Body of pancreas (tissue), 4 donors: ENCODE measurements around the gene LY6G6D. TPM values are rescaled to one million over a fixed set of nuclear protein-coding genes. Genes with fewer than 3 reads are reported as not detected.

Experiments used
- ATAC-seq: fragments of 150-250 bp; one replicate; pipeline ENCODE4 v1.9.1; 2016
- DNase-seq, 4 donors: peaks; one replicate each; pipeline ENCODE4 v3.0.0-alpha.2; 2019
- H3K27ac ChIP-seq, 4 donors: fragments of 200-600 bp; sonication (generic); 1 replicate in 3 of 4; 2 replicates in 1 of 4; pipeline versions ENCODE4 v1.5.1 to v1.6.1; 2016 to 2019; ENCODE audit warnings: mild to moderate bottlenecking in 1 of 4, mixed read lengths in 1 of 4, moderate library complexity in 1 of 4
- H3K27me3 ChIP-seq, 2 donors: fragments of 200-600 bp; sonication (generic); one replicate each; pipeline ENCODE4 v1.6.0; 2016; ENCODE audit warnings: mild to moderate bottlenecking in 1 of 2
- H3K36me3 ChIP-seq, 2 donors: fragments of 200-600 bp; sonication (generic); replicated peaks in 1 of 2; 2 replicates each; pipeline ENCODE4 v1.5.1; 2016; ENCODE audit warnings: low read depth in 2 of 2; ENCODE audit not compliant: insufficient read depth in 1 of 2
- H3K4me1 ChIP-seq: fragments of 200-600 bp; sonication (generic); one replicate; pipeline ENCODE4 v1.6.0; 2016
- H3K4me3 ChIP-seq, 2 donors: fragments of 200-600 bp; sonication (generic); 1 replicate in 1 of 2; 2 replicates in 1 of 2; pipeline ENCODE4 v1.5.1; 2016 to 2019
- H3K9me3 ChIP-seq, 3 donors: fragments of 200-600 bp; sonication (generic); 1 replicate in 2 of 3; 2 replicates in 1 of 3; pipeline ENCODE4 v1.5.1; 2016
- POLR2A ChIP-seq, 3 donors: fragments of 450-650 bp; IDR thresholded peaks; one replicate each; pipeline ENCODE4 v1.6.1; 2016; ENCODE audit warnings: antibody characterized with exemption in 3 of 3, mild to moderate bottlenecking in 2 of 3
- WGBS, 2 donors: methylation state at CpG; one replicate each; pipeline ENCODE4 v1.1.5; 2017; 5-methylcytosine and 5-hydroxymethylcytosine counted together
- intact Hi-C: fragments of 100-400 bp; cut with DNase I; formaldehyde crosslinking; loops from one replicate; pipeline ENCODE4 v1.15.1; 2023
- total RNA-seq, 2 donors: library from RNA; depleted of rRNA; stranded (reverse); fragments of >200 nt; gene quantifications; one replicate each; pipeline ENCODE4 v1.1.0, GENCODE V29; 2016
- TF ChIP-seq, protein P1 (sequence below), 7 experiments: fragments of 450-650 bp in 4 of 7; fragments of 200-600 bp in 3 of 7; sonication (generic) in 3 of 7; IDR thresholded peaks; one replicate each; pipeline ENCODE4 v1.5.1; 2016 to 2019; ENCODE audit warnings: antibody characterized with exemption in 7 of 7

LY6G6D gene, protein sequence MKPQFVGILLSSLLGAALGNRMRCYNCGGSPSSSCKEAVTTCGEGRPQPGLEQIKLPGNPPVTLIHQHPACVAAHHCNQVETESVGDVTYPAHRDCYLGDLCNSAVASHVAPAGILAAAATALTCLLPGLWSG
- not detected for total RNA-seq

DNA sequence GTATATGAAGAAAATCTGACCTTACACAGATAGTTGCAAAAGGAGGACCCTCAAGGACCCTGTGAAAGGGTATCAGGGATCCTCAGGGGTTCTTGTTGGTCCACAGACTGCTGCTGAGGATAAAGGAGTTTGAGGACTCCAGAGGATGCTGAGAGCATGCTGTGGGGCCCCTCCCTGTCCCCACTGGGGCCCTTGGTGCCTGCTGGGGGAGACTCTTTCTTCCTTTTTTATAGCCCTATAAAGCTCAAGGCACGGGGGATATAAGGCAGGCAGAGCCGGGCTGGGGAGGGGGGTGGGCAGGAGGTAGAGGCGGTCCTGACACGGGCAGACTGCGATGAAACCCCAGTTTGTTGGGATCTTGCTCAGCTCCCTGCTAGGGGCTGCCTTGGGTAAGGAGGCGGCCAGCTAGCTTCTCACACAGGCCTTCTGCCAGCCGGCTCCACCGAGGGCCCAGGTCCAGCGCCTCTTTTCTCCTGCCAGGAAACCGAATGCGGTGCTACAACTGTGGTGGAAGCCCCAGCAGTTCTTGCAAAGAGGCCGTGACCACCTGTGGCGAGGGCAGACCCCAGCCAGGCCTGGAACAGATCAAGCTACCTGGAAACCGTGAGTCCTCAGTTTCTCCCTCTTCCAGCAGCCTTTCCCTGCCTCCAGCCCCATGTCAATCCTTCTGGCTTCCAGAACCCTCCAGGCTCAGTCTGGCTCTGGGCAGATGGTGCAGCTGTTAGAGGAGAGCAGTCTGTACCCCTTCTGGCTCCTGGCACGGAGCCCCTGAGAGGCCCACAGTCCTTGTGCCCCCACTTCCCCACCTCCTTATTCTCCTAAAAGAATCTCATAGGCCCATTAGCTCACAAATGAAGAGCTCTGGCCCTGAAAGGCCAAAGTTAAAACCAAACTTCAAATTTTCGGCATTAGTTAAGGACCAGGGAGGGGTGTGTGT, at the start of gene LY6G6D:
Gene LY6G6D (plus strand): TSS at position 327 of the 937 bp plus-strand sequence. CDS start 8 bp downstream, at position 335.
- TF ChIP-seq, protein P1, sequence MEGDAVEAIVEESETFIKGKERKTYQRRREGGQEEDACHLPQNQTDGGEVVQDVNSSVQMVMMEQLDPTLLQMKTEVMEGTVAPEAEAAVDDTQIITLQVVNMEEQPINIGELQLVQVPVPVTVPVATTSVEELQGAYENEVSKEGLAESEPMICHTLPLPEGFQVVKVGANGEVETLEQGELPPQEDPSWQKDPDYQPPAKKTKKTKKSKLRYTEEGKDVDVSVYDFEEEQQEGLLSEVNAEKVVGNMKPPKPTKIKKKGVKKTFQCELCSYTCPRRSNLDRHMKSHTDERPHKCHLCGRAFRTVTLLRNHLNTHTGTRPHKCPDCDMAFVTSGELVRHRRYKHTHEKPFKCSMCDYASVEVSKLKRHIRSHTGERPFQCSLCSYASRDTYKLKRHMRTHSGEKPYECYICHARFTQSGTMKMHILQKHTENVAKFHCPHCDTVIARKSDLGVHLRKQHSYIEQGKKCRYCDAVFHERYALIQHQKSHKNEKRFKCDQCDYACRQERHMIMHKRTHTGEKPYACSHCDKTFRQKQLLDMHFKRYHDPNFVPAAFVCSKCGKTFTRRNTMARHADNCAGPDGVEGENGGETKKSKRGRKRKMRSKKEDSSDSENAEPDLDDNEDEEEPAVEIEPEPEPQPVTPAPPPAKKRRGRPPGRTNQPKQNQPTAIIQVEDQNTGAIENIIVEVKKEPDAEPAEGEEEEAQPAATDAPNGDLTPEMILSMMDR (IDR thresholded peaks at IDR 0.05) = no peak
- TF ChIP-seq POLR2A (IDR thresholded peaks at IDR 0.05) = no peak
- Histone ChIP-seq H3K27ac (no peak within 1 kb of the TSS), H3K36me3 (no peaks in the 10 kb centered on the region), H3K9me3 (no peaks in the 10 kb centered on the region), H3K4me1 (peaks cover 11% of the 10 kb centered on the region), H3K27me3 (no peaks in the 10 kb centered on the region), H3K4me3 (no peak within 1 kb of the TSS)
- ATAC-seq (no peak), DNase-seq (no peak)
- intact Hi-C loops = no loop called here
- WGBS, 2 donors = 72 to 77% methylated on average over 16 of the region's 16 CpGs

DNA sequence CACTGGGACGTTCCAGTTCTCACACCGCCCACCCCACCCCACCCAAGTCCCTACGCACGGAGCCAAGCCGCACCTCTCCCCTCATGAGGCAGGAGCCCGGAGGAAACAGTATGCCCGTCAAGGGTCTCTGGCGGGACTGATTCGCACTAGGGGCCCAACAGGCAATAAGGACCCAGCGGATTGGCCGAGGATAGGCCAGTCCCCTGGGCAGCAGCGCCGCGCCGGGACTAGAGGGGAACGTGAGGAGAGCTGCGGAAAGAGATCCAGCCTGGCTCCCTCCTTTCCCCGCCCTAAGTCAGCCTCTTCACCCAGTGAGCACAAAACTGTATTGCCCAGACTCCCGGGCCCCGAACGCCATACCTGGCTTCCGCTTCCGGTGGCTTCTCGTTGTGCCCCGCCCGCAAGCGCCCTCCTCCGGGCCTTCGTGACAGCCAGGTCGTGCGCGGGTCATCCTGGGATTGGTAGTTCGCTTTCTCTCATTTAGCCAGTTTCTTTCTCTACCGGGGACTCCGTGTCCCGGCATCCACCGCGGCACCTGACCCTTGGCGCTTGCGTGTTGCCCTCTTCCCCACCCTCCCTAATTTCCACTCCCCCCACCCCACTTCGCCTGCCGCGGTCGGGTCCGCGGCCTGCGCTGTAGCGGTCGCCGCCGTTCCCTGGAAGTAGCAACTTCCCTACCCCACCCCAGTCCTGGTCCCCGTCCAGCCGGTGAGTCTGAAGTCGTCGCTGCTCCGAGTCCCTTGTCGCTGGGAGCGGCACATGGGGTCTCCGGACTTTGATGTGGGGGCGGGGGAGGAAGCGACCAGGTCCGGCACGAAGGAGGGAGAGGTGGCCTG, 49.4 kb upstream of the LY6G6D start, which contains the start of gene CSNK2B:
Gene CSNK2B (plus strand): TSS at position 580 of the 836 bp plus-strand sequence. CDS start 752 bp downstream, outside the sequence.
- 0 to 1% methylated on average over 26 to 63 of the region's 63 CpGs for WGBS, 2 donors
- no peaks in the 10 kb centered on the region for H3K27me3 ChIP-seq
- H3K9me3 ChIP-seq = no peaks in the 10 kb centered on the region
- ATAC-seq (peak; percentile 93), DNase-seq (peak; percentile 97 to 99 (median 98))
- peak within 1 kb of the TSS; percentile 87 to 96 for H3K4me3 ChIP-seq
- peak within 1 kb of the TSS; percentile 82 to 96 (median 94) for H3K27ac ChIP-seq
- intact Hi-C loops = no loop called here
- peaks cover 53% of the 10 kb centered on the region for H3K4me1 ChIP-seq
- H3K36me3 ChIP-seq = peaks cover 6 to 22% of the 10 kb centered on the region in 2 donors
- TF ChIP-seq POLR2A (IDR thresholded peaks at IDR 0.05) = peak; percentile 69 to 91 (median 88)
- TF ChIP-seq, protein P1 (IDR thresholded peaks at IDR 0.05) = peak in 1 of 7 experiments; percentile 23

DNA sequence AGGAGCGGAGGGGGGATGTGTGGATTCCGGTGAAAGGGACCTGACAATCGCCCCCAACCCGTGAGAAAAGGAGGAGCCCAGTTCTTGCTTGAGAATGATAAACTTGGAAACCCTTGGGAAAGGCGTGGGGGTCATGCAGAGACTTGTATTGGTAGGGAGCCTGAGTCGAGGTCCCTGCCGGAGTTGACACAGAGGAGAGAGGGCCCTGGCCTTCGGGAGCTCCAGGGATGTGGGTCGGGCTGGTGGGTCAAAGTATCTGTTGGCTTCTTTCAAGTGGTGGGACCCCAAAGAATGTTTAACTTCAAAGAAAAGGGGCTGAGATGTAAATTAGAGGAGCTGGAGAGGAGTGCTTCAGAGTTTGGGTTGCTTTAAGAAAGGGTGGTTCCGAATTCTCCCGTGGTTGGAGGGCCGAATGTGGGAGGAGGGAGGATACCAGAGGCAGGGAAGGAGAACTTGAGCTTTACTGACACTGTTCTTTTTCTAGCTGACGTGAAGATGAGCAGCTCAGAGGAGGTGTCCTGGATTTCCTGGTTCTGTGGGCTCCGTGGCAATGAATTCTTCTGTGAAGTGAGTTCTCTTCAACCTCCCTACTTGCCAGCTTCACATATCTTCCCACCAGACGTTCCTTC, 48.7 kb upstream of the LY6G6D start:
- intact Hi-C loops = no loop called here
- TF ChIP-seq POLR2A (IDR thresholded peaks at IDR 0.05) = no peak
- TF ChIP-seq, protein P1 (IDR thresholded peaks at IDR 0.05) = no peak
- Histone ChIP-seq H3K4me3 (peak overlapping the region; percentile 87 to 96), H3K4me1 (peaks cover 46% of the 10 kb centered on the region), H3K27me3 (no peaks in the 10 kb centered on the region), H3K36me3 (peaks cover 6 to 28% of the 10 kb centered on the region in 2 donors), H3K27ac (peak overlapping the region; percentile 57 to 96 (median 88)), H3K9me3 (no peaks in the 10 kb centered on the region)
- DNase-seq (no peak), ATAC-seq (no peak)
- 3 to 4% methylated on average over 15 of the region's 15 CpGs for WGBS, 2 donors

DNA sequence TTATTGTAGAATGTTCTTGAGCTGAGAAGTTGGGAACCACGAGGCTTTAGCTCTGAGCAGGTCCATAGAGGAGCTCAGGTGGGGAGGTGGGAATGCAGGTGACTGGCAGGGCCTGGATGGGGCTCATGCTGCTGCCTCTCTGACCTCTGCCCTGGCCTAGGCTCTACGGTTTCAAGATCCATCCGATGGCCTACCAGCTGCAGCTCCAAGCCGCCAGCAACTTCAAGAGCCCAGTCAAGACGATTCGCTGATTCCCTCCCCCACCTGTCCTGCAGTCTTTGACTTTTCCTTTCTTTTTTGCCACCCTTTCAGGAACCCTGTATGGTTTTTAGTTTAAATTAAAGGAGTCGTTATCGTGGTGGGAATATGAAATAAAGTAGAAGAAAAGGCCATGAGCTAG, 45.5 kb upstream of the LY6G6D start, which contains the start of gene LY6G5B:
Gene LY6G5B (plus strand): TSS at position 301 of the 400 bp plus-strand sequence. CDS start 975 bp downstream, outside the sequence.
- WGBS, 2 donors = 70 to 73% methylated on average over 8 of the region's 8 CpGs
- intact Hi-C loops = no loop called here

More for the DNA sequence above, 45.5 kb upstream of the LY6G6D start, which contains the start of gene LY6G5B:
- DNase-seq = no peak
- peaks cover 23% of the 10 kb centered on the region for H3K4me1 ChIP-seq
- no peak within 1 kb of the TSS for H3K4me3 ChIP-seq
- ATAC-seq = no peak
- TF ChIP-seq, protein P1 (IDR thresholded peaks at IDR 0.05) = no peak
- TF ChIP-seq POLR2A (IDR thresholded peaks at IDR 0.05) = no peak
- peaks cover 6 to 33% of the 10 kb centered on the region in 2 donors for H3K36me3 ChIP-seq
- no peaks in the 10 kb centered on the region for H3K27me3 ChIP-seq
- H3K27ac ChIP-seq = no peak within 1 kb of the TSS
- H3K9me3 ChIP-seq = no peaks in the 10 kb centered on the region
